ENCODE measurements around the gene CRIM1. TPM values are rescaled to one million over a fixed set of nuclear protein-coding genes. Genes with fewer than 3 reads are reported as not detected.

The CRIM1 gene
- total RNA-seq, 1 donor, result 949 TPM

DNA sequence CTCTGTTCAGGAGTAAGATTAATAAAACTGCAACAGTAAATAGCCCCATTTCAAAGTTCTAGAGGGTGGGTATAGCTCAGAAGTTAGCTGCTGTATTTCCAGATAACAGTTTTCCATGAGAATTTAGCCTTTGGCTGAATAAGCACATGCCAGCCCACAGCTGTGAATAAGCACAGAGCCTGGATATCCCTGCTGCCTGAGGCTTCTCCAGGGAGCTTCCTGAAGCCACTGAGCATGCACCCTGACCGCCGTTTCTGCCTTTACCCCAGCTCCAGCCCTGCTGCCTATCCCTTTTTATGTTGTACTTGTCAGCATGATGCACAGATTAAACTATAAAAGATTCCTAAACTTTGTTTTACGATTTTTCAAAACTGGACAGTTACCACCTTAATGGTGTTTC lies 157.1 kb downstream of the CRIM1 start:
- TF ChIP-seq, protein P1, sequence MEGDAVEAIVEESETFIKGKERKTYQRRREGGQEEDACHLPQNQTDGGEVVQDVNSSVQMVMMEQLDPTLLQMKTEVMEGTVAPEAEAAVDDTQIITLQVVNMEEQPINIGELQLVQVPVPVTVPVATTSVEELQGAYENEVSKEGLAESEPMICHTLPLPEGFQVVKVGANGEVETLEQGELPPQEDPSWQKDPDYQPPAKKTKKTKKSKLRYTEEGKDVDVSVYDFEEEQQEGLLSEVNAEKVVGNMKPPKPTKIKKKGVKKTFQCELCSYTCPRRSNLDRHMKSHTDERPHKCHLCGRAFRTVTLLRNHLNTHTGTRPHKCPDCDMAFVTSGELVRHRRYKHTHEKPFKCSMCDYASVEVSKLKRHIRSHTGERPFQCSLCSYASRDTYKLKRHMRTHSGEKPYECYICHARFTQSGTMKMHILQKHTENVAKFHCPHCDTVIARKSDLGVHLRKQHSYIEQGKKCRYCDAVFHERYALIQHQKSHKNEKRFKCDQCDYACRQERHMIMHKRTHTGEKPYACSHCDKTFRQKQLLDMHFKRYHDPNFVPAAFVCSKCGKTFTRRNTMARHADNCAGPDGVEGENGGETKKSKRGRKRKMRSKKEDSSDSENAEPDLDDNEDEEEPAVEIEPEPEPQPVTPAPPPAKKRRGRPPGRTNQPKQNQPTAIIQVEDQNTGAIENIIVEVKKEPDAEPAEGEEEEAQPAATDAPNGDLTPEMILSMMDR (IDR thresholded peaks at IDR 0.05; ENCODE audit: insufficient read depth, low read depth, low read length), result no peak
- H3K4me3 ChIP-seq (ENCODE audit: low read depth, low read length), result no peak overlapping the region
- DNase-seq (ENCODE audit: low read depth), result no peak

- H3K4me3 ChIP-seq (ENCODE audit: low read depth, low read length), result no peak overlapping the region
- no peak for DNase-seq (ENCODE audit: low read depth)
- TF ChIP-seq, protein P1 (IDR thresholded peaks at IDR 0.05; ENCODE audit: insufficient read depth, low read depth, low read length), result no peak
These were observed 158.1 kb downstream of the CRIM1 start for GRCh38 chr2:36513661-36514060.

GRCh38 chr2:36515538-36515937 lies 160.0 kb downstream of the CRIM1 start:
- TF ChIP-seq, protein P1 (IDR thresholded peaks at IDR 0.05; ENCODE audit: insufficient read depth, low read depth, low read length), result no peak
- no peak overlapping the region for H3K4me3 ChIP-seq (ENCODE audit: low read depth, low read length)
- no peak for DNase-seq (ENCODE audit: low read depth)

GRCh38 chr2:36516136-36516870 lies 160.7 kb downstream of the CRIM1 start:
- peak; percentile 60 for DNase-seq (ENCODE audit: low read depth)
- TF ChIP-seq, protein P1 (IDR thresholded peaks at IDR 0.05; ENCODE audit: insufficient read depth, low read depth, low read length), result no peak
- no peak overlapping the region for H3K4me3 ChIP-seq (ENCODE audit: low read depth, low read length)

- H3K4me3 ChIP-seq (ENCODE audit: low read depth, low read length), result no peak overlapping the region
- no peak for DNase-seq (ENCODE audit: low read depth)
- TF ChIP-seq, protein P1 (IDR thresholded peaks at IDR 0.05; ENCODE audit: insufficient read depth, low read depth, low read length), result no peak
These were observed 164.9 kb downstream of the CRIM1 start for GRCh38 chr2:36520431-36520830.

- no peak overlapping the region for H3K4me3 ChIP-seq (ENCODE audit: low read depth, low read length)
- DNase-seq (ENCODE audit: low read depth), result no peak
- TF ChIP-seq, protein P1 (IDR thresholded peaks at IDR 0.05; ENCODE audit: insufficient read depth, low read depth, low read length), result no peak
These were observed 167.6 kb downstream of the CRIM1 start for GRCh38 chr2:36523153-36523552.

GRCh38 chr2:36525245-36525644 lies 169.7 kb downstream of the CRIM1 start:
- no peak overlapping the region for H3K4me3 ChIP-seq (ENCODE audit: low read depth, low read length)
- DNase-seq (ENCODE audit: low read depth), result no peak
- TF ChIP-seq, protein P1 (IDR thresholded peaks at IDR 0.05; ENCODE audit: insufficient read depth, low read depth, low read length), result no peak

Measured in fibroblast of villous mesenchyme (primary cell).